Activated naive CD4-positive, alpha-beta T cell treated with Interleukin-2 at 50 U/mL for 16 hours (primary cell): ENCODE data around the gene FAM241A.
"Not testable (repeated sequence)": the region's sequence is repeated elsewhere in the genome, so short reads cannot be mapped to it uniquely, and the experiment has no call there.

Experiments used
- DNase-seq: peaks from one replicate; pipeline ENCODE4 v3.0.0-alpha.2; 2020

Gene FAM241A

GRCh38 chr4:112140536-112140935, 4.7 kb upstream of the FAM241A start:
- no peak for DNase-seq

- no peak for DNase-seq
Observed at GRCh38 chr4:112141366-112142138, 3.7 kb upstream of the FAM241A start.

- DNase-seq = no peak
Observed at GRCh38 chr4:112142182-112142581, 3.1 kb upstream of the FAM241A start.

GRCh38 chr4:112143781-112144180, 1.5 kb upstream of the FAM241A start:
- DNase-seq = no peak

- DNase-seq = no peak
Observed at GRCh38 chr4:112144546-112145325, 518 bp upstream of the FAM241A start.

- DNase-seq = peak; percentile 81
Observed at GRCh38 chr4:112145790-112146501, 692 bp downstream of the FAM241A start.

GRCh38 chr4:112146502-112146813, 1.2 kb downstream of the FAM241A start:
- no peak for DNase-seq

GRCh38 chr4:112147697-112148096, 2.4 kb downstream of the FAM241A start:
- no peak for DNase-seq

GRCh38 chr4:112150920-112151319, 5.7 kb downstream of the FAM241A start:
- DNase-seq = no peak

- no peak for DNase-seq
Observed at GRCh38 chr4:112152521-112152920, 7.3 kb downstream of the FAM241A start.

- no peak for DNase-seq
Observed at GRCh38 chr4:112153211-112153791, 8.0 kb downstream of the FAM241A start.

GRCh38 chr4:112156112-112156511, 10.9 kb downstream of the FAM241A start:
- DNase-seq = no peak

GRCh38 chr4:112156553-112156952, 11.3 kb downstream of the FAM241A start:
- no peak for DNase-seq

GRCh38 chr4:112163706-112164105, 18.5 kb downstream of the FAM241A start:
- not testable (repeated sequence) for DNase-seq

- peak; percentile 13 for DNase-seq
Observed at GRCh38 chr4:112167794-112168193, 22.5 kb downstream of the FAM241A start.

- no peak for DNase-seq
Observed at GRCh38 chr4:112168719-112169500, 23.7 kb downstream of the FAM241A start.

GRCh38 chr4:112170451-112170993, 25.3 kb downstream of the FAM241A start:
- peak; percentile 9 for DNase-seq

GRCh38 chr4:112171051-112171763, 26.0 kb downstream of the FAM241A start:
- not testable (repeated sequence) for DNase-seq

- DNase-seq = no peak
Observed at GRCh38 chr4:112172180-112172579, 26.9 kb downstream of the FAM241A start.

GRCh38 chr4:112173593-112174558, 28.6 kb downstream of the FAM241A start:
- no peak for DNase-seq
